H1 (cell line): ENCODE data around the gene CHRNG. TPM values are rescaled to one million over a fixed set of nuclear protein-coding genes. Genes with fewer than 3 reads are reported as not detected.

Experiments
- CHD2 ChIP-seq: IDR thresholded peaks from 2 replicates; pipeline ENCODE4 v1.6.1; 2012; ENCODE audit warnings: low read length, improper control_type of control experiment
- SIRT6 ChIP-seq: IDR thresholded peaks from one replicate; pipeline ENCODE4 v1.7.1; 2012; ENCODE audit warnings: low read length, inconsistent platforms
- YY1 ChIP-seq: IDR thresholded peaks from 2 replicates; pipeline ENCODE4 v1.6.1; 2011; ENCODE audit warnings: low read depth, mild to moderate bottlenecking, low read length
- polyA plus RNA-seq, 7 experiments: library from polyadenylated mRNA; depleted of rRNA in 3 of 7; stranded (reverse) in 5 of 7; unstranded in 2 of 7; fragments of >200 nt in 5 of 7; fragments of 200-250 nt in 2 of 7; gene quantifications; 1 replicate in 5 of 7; 2 replicates in 1 of 7; 4 replicates in 1 of 7; pipeline versions ENCODE4 v1.2.1 to v1.2.3, GENCODE V29; 2011 to 2013; ENCODE audit warnings: missing spikeins in 2 of 7, mixed read lengths in 2 of 7
- total RNA-seq: library from RNA; stranded (reverse); fragmentation: NEBNext Ultra II Directional; extraction: Animal tissue kit (Norgen Biotek cat#: 25700); gene quantifications from 2 replicates; pipeline ENCODE4 v1.2.1, GENCODE V29; 2021
- TF ChIP-seq, protein P1 (sequence below), 3 experiments: IDR thresholded peaks; 1 replicate in 2 of 3; 2 replicates in 1 of 3; pipeline versions ENCODE4 v1.5.1 to v1.6.1; 2011; ENCODE audit warnings: low read length in 3 of 3, mild to moderate bottlenecking in 3 of 3, inconsistent platforms in 2 of 3, low read depth in 1 of 3, moderate library complexity in 1 of 3; ENCODE audit not compliant: insufficient read depth in 1 of 3; ENCODE audit errors: control extremely low read depth in 1 of 3

The CHRNG gene
- total and polyA plus RNA-seq, 2 of the 8 experiments (the other 6 are each of a cell fraction or from before 2014, with no cell fraction given): 0.05 TPM; not detected in 1

- TF ChIP-seq, protein P1, sequence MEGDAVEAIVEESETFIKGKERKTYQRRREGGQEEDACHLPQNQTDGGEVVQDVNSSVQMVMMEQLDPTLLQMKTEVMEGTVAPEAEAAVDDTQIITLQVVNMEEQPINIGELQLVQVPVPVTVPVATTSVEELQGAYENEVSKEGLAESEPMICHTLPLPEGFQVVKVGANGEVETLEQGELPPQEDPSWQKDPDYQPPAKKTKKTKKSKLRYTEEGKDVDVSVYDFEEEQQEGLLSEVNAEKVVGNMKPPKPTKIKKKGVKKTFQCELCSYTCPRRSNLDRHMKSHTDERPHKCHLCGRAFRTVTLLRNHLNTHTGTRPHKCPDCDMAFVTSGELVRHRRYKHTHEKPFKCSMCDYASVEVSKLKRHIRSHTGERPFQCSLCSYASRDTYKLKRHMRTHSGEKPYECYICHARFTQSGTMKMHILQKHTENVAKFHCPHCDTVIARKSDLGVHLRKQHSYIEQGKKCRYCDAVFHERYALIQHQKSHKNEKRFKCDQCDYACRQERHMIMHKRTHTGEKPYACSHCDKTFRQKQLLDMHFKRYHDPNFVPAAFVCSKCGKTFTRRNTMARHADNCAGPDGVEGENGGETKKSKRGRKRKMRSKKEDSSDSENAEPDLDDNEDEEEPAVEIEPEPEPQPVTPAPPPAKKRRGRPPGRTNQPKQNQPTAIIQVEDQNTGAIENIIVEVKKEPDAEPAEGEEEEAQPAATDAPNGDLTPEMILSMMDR (IDR thresholded peaks at IDR 0.05; ENCODE audit: control extremely low read depth in 1 of 3, insufficient read depth in 1 of 3, low read depth in 1 of 3, low read length in 3 of 3): no peak
- no peak for TF ChIP-seq YY1
- no peak for TF ChIP-seq CHD2
- no peak for TF ChIP-seq SIRT6
Observed at GRCh38 chr2:232534940-232535651, 4.4 kb upstream of the CHRNG start (continued).
